Measurements from ENCODE around the gene GATAD2B. TPM values are rescaled to one million over a fixed set of nuclear protein-coding genes. Genes with fewer than 3 reads are reported as not detected.

Gene GATAD2B
- total RNA-seq, 1 donor: 11.6 TPM

DNA sequence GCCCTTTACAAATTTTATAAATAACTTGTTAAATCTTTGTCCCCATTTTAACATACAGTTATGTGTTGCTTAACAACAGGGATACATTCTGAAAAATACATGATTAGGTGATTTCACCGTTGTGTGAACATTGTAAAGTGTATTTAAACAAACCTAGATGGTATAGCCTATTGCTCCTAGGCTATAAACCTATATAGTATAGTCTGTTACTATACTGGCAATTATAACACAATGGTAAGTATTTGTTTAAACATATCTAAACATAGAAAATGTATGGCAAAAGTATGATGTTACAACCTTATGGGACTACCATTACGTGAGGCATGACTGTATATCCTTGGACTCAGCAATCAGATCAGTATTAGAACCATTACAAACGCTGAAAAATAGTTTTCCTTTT lies 36.6 kb downstream of the GATAD2B start:
- TF ChIP-seq CTCF (IDR thresholded peaks at IDR 0.05; ENCODE audit: extremely low read depth, low read depth, low read length): no peak
- no peak overlapping the region for H3K4me3 ChIP-seq (ENCODE audit: insufficient read depth, low read length)
- peaks cover 86% of the 10 kb centered on the region for H3K79me2 ChIP-seq (ENCODE audit: insufficient read depth, low read length)
- peaks cover 16% of the 10 kb centered on the region for H3K4me1 ChIP-seq (ENCODE audit: insufficient read depth, low read length)
- no peaks in the 10 kb centered on the region for H4K20me1 ChIP-seq (ENCODE audit: insufficient read depth, low read length)
- H2AFZ ChIP-seq (ENCODE audit: low read length): no peak overlapping the region
- no peaks in the 10 kb centered on the region for H3K36me3 ChIP-seq (ENCODE audit: insufficient read depth, low read length)
- no peaks in the 10 kb centered on the region for H3K27me3 ChIP-seq (ENCODE audit: insufficient read depth, low read length)
- H3K9me3 ChIP-seq (ENCODE audit: low read depth, low read length): no peaks in the 10 kb centered on the region
- no peak for DNase-seq (ENCODE audit: insufficient read length, low spot score, missing footprints)
- H3K4me2 ChIP-seq (ENCODE audit: insufficient read depth, low read length): no peak overlapping the region
- H3K27ac ChIP-seq (ENCODE audit: low read depth, low read length): no peak overlapping the region

DNA sequence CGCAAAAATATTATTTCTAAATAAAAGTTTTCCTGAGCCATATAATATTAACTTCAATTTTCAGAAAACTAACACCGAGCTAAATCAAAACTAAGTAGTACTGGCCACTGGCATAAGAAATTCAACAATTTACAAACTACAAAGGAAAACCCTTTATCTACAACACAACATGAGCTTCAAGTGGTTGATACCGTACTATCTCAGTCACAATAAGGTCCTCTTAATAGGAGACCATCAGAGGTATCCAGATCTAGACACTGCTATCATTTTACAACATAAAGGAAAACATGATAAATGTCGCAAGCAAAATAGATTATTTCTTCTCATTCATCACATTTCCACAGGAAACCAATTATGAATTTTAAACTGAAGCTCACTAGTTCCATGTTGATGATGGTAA lies 39.5 kb downstream of the GATAD2B start:
- peaks cover 21% of the 10 kb centered on the region for H3K4me1 ChIP-seq (ENCODE audit: insufficient read depth, low read length)
- DNase-seq (ENCODE audit: insufficient read length, low spot score, missing footprints): no peak

DNA sequence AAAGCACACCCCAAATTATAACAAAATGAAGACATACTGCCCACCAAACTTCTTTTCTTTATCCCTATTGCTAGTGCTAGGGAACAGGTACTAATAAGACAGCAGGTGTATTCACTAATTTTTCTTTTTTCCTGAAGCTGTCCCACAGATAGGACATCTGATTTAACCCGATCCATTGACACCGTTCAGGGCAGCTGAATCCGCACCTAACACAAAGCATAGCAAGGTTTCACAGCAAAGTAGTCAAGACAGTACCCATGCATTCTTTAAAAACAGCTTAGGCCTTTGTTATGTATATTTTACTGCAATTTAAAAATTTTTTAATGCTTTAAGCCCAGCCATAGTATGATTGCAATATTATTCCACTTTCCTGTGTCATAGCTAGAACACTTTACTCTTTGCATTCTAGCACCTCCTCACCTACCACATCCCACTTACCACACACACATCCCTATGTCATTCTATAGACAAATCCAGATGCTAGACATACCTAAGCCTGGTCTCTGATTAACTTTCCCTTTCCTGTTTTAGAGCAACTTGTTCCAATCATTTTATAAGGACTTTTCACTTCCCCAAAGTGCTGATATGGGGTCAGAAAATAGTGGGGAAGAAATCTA lies 40.4 kb downstream of the GATAD2B start:
- H3K79me2 ChIP-seq (ENCODE audit: insufficient read depth, low read length): peaks cover 85% of the 10 kb centered on the region
- H3K4me3 ChIP-seq (ENCODE audit: insufficient read depth, low read length): peak overlapping the region; percentile 65
- H3K27ac ChIP-seq (ENCODE audit: low read depth, low read length): peak overlapping the region; percentile 66
- H3K36me3 ChIP-seq (ENCODE audit: insufficient read depth, low read length): no peaks in the 10 kb centered on the region
- TF ChIP-seq CTCF (IDR thresholded peaks at IDR 0.05; ENCODE audit: extremely low read depth, low read depth, low read length): no peak
- H4K20me1 ChIP-seq (ENCODE audit: insufficient read depth, low read length): peaks cover 6% of the 10 kb centered on the region
- DNase-seq (ENCODE audit: insufficient read length, low spot score, missing footprints): peak; percentile 54
- H3K27me3 ChIP-seq (ENCODE audit: insufficient read depth, low read length): no peaks in the 10 kb centered on the region
- H3K4me2 ChIP-seq (ENCODE audit: insufficient read depth, low read length): peak overlapping the region; percentile 84
- H3K4me1 ChIP-seq (ENCODE audit: insufficient read depth, low read length): peaks cover 21% of the 10 kb centered on the region
- peak overlapping the region; percentile 57 for H2AFZ ChIP-seq (ENCODE audit: low read length)
- no peaks in the 10 kb centered on the region for H3K9me3 ChIP-seq (ENCODE audit: low read depth, low read length)

More for the DNA sequence above, 39.5 kb downstream of the GATAD2B start:
- Histone ChIP-seq H4K20me1 (ENCODE audit: insufficient read depth, low read length) (peaks cover 4% of the 10 kb centered on the region), H3K27me3 (ENCODE audit: insufficient read depth, low read length) (no peaks in the 10 kb centered on the region), H2AFZ (ENCODE audit: low read length) (no peak overlapping the region), H3K4me3 (ENCODE audit: insufficient read depth, low read length) (no peak overlapping the region), H3K27ac (ENCODE audit: low read depth, low read length) (no peak overlapping the region), H3K36me3 (ENCODE audit: insufficient read depth, low read length) (no peaks in the 10 kb centered on the region), H3K79me2 (ENCODE audit: insufficient read depth, low read length) (peaks cover 86% of the 10 kb centered on the region), H3K9me3 (ENCODE audit: low read depth, low read length) (no peaks in the 10 kb centered on the region), H3K4me2 (ENCODE audit: insufficient read depth, low read length) (no peak overlapping the region)
- no peak for TF ChIP-seq CTCF (IDR thresholded peaks at IDR 0.05; ENCODE audit: extremely low read depth, low read depth, low read length)

GRCh38 chr1:153881751-153882150 lies 41.0 kb downstream of the GATAD2B start:
- Histone ChIP-seq H3K4me1 (ENCODE audit: insufficient read depth, low read length) (peaks cover 21% of the 10 kb centered on the region), H3K9me3 (ENCODE audit: low read depth, low read length) (no peaks in the 10 kb centered on the region), H3K4me2 (ENCODE audit: insufficient read depth, low read length) (peak overlapping the region; percentile 84), H3K27me3 (ENCODE audit: insufficient read depth, low read length) (no peaks in the 10 kb centered on the region), H3K27ac (ENCODE audit: low read depth, low read length) (peak overlapping the region; percentile 66), H3K4me3 (ENCODE audit: insufficient read depth, low read length) (peak overlapping the region; percentile 65), H3K79me2 (ENCODE audit: insufficient read depth, low read length) (peaks cover 85% of the 10 kb centered on the region), H2AFZ (ENCODE audit: low read length) (peak overlapping the region; percentile 57), H3K36me3 (ENCODE audit: insufficient read depth, low read length) (no peaks in the 10 kb centered on the region), H4K20me1 (ENCODE audit: insufficient read depth, low read length) (peaks cover 6% of the 10 kb centered on the region)
- peak; percentile 85 for DNase-seq (ENCODE audit: insufficient read length, low spot score, missing footprints)
- TF ChIP-seq CTCF (IDR thresholded peaks at IDR 0.05; ENCODE audit: extremely low read depth, low read depth, low read length): no peak
